Adipose tissue (tissue), 3 donors: Measurements from ENCODE around the gene PDE4DIP. TPM values are rescaled to one million over a fixed set of nuclear protein-coding genes. Genes with fewer than 3 reads are reported as not detected.
"Not testable (repeated sequence)": the region's sequence is repeated elsewhere in the genome, so short reads cannot be mapped to it uniquely, and the experiment has no call there.

Experiments
- H3K27ac ChIP-seq: one replicate; pipeline ENCODE4 v1.5.1; 2013; ENCODE audit warnings: low read depth, low read length
- WGBS, 3 donors: extraction: QIAGEN DNeasy Blood & Tissue Kit; methylation state at CpG; one replicate each; pipeline ENCODE4 v1.1.7; 2013; 5-methylcytosine and 5-hydroxymethylcytosine counted together
- polyA plus RNA-seq, 3 donors: library from polyadenylated mRNA; stranded (reverse); fragments of 200-250 nt; gene quantifications; one replicate each; pipeline ENCODE4 v1.2.3, GENCODE V29; 2013
- donor health status: healthy with polysubstance abuse.
- donor health status: Bipolar disorder and iron deficiency.
- donor health status: healthy.

PDE4DIP gene
- polyA plus RNA-seq, 3 donors = 11.7 to 37.3 (median 34.9) TPM

DNA sequence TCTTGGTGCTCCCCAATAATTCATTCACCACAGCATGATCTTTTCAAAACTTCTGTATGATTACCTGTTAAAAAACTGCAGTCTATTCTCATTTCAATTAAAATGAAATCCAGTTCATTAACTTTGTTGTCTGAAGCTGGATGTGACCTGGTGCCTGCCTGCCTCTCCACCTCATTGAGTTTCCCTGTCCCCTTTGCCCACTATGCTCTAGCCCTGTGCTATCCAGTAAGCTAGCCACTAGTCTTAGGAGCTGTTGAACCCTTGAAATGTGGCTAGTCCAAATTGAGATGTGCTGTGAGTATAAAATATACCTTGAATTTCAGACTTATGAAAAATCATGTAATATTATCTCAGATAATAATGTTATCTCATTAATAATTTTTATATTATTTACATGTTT, 114.1 kb downstream of the PDE4DIP start:
- not testable (repeated sequence) for H3K27ac ChIP-seq

GRCh38 chr1:148960212-148961000, 116.2 kb downstream of the PDE4DIP start:
- H3K27ac ChIP-seq = not testable (repeated sequence)
- 38 to 83% (median 41%) methylated on average over 1 of the region's 4 CpGs for WGBS, 3 donors

- WGBS, 3 donors = 69 to 94% (median 78%) methylated on average over 2 to 3 of the region's 6 CpGs
Measured at GRCh38 chr1:148962127-148962857, 118.1 kb downstream of the PDE4DIP start.

DNA sequence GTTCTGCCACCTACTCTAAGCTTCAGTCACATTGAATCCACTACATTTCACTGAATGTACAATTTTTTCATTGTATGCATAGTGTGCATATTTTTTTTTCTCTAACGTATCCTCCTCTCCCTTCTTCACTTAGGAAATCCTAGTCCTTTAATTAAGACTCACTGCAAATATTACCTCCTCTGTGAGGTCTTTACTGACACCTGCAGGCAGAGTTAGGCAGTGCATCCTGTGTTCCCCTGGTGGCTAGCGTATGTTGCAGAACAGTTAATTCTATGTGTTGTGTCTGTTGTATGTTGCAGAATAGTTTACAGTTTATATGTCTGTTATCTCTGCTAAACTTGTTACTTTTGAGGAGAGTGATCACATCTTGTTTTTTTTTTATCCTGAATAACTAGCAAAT, 121.9 kb downstream of the PDE4DIP start:
- 0% methylated on average over 1 of the region's 2 CpGs; no CpG with 5 or more reads in 1 of the 3 donors for WGBS, 3 donors

More at GRCh38 chr1:148962127-148962857, 118.1 kb downstream of the PDE4DIP start:
- not testable (repeated sequence) for H3K27ac ChIP-seq

GRCh38 chr1:148967580-148967979, 123.4 kb downstream of the PDE4DIP start:
- no CpG with 5 or more reads among the region's 2 CpGs for WGBS, 3 donors
- H3K27ac ChIP-seq = not testable (repeated sequence)

More for the DNA sequence above, 121.9 kb downstream of the PDE4DIP start:
- not testable (repeated sequence) for H3K27ac ChIP-seq

DNA sequence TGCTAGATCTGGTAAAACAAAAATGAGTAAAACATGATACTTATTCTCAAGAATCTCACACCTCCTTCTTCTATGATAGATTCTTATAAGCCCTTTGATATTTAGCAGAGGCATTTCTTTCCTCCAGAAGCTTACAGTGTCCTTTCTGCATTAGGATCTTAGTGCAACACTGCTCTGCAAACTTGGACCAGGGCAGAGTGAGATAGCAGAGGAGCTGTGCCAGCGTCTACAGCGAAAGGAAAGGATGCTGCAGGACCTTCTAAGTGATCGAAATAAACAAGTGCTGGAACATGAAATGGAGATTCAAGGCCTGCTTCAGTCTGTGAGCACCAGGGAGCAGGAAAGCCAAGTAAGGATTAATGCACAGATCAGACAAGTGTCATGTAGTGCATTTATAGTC, 124.5 kb downstream of the PDE4DIP start:
- H3K27ac ChIP-seq = not testable (repeated sequence)
- WGBS, 3 donors = 88 to 100% (median 94%) methylated on average over 3 of the region's 3 CpGs

DNA sequence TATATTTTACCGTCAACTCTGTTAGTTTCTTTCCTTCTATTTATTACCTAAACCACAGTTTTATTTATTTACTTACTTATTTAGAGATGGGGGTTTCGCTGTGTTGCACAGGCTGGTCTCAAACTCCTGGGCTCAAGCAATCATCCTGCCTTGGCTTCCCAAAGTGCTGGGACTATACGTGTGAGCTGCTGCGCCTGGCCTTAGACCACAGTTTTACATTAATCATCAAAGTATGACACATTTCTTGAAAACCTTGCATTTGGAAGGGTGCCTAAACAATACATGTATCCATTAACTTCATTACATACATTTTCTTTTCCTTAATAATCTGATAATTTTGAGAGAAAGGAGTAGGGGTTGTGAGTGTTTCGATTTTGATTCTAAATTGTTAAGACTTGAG, 124.9 kb downstream of the PDE4DIP start:
- WGBS, 3 donors = 71 to 95% (median 84%) methylated on average over 2 of the region's 5 CpGs
- H3K27ac ChIP-seq = not testable (repeated sequence)

DNA sequence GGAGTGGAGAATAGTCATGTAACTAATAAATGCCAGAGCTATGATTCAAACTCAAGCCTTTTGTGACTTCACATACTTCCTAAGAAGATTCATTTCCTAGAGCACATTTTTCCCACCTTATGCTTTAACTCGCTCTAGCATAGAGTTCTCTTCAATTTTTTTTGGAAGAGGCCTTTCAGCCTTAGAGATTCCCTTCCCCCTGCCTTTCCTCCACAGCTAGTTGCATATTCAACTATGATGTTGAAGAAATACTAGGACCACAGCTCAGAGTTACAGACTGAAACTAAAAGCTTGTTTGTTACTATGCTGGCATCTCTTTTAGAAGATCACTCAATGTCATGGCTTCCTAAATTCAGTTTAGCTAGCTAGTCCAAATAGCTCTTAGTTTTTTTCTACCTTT, 131.2 kb downstream of the PDE4DIP start:
- not testable (repeated sequence) for H3K27ac ChIP-seq
- WGBS, 3 donors = 80 to 85% (median 84%) methylated on average over 1 of the region's 1 CpG

GRCh38 chr1:148975866-148976537, 131.8 kb downstream of the PDE4DIP start:
- H3K27ac ChIP-seq = not testable (repeated sequence)
- 56 to 67% (median 67%) methylated on average over 1 of the region's 1 CpG for WGBS, 3 donors

DNA sequence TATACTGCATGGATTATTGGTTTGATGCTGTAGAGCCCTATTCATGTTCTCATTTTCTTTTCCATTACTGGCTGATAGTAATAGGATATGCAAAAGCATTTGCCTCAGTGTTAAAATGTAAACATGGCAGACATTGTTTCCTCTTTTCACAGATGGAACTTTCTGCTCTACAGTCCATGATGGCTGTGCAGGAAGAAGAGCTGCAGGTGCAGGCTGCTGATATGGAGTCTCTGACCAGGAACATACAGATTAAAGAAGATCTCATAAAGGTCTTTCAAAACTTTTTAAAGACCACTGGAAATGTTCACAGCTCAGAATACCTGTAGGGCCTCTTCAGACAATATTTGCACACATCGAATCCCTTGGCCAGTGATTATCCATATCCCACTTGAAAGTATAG, 133.6 kb downstream of the PDE4DIP start:
- H3K27ac ChIP-seq = not testable (repeated sequence)
- WGBS, 3 donors = 74 to 96% (median 83%) methylated on average over 1 of the region's 1 CpG

DNA sequence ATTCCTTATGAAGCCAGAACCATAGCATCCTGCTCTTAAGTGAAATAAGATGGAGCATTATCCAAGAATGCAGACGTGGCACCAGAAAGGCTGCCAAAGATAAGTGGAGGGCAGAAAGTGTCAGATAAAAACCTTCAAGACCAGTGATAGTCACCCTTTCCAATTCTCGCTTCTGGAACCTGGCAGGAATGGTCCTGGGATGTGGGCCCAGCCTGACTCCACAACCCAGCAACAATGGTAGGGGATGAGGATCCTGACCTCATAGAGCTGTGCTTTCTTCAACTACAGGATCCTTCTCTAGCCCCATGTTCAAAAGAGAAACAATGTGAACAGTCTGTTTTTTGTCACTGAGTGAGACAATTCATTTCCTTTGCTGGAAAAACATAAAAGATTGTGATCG, 145.2 kb downstream of the PDE4DIP start:
- WGBS, 3 donors = 67 to 71% (median 69%) methylated on average over 3 of the region's 3 CpGs

DNA sequence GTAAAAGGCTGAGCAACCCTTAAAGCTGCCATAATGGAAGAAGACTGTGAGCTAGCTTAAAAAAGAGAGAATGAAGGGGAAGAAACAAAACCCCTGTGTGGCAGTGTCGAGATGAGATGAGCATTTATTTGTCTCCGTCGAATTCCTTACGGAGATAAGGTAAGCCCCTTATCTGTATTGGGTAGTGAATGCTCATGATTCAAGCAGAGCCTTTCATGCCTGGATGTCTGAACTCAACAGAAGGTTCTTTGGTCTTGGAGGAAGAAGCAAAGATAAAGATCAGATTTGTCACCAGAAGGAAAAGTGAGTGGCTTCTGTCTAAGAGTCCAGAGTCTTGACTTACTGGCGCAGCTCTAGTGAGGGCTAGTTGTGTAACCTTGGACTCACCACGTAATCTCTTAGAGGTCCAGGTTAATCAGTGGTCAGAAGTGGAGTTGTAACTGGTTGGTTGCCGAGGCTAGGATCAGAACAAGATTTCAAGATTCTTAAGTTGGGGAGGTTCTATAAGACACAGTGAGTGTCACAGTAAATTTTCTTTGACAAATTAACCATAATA, 146.1 kb downstream of the PDE4DIP start:
- not testable (repeated sequence) for H3K27ac ChIP-seq
- WGBS, 3 donors = 34 to 83% (median 66%) methylated on average over 5 of the region's 7 CpGs

More for the DNA sequence above, 145.2 kb downstream of the PDE4DIP start:
- not testable (repeated sequence) for H3K27ac ChIP-seq

DNA sequence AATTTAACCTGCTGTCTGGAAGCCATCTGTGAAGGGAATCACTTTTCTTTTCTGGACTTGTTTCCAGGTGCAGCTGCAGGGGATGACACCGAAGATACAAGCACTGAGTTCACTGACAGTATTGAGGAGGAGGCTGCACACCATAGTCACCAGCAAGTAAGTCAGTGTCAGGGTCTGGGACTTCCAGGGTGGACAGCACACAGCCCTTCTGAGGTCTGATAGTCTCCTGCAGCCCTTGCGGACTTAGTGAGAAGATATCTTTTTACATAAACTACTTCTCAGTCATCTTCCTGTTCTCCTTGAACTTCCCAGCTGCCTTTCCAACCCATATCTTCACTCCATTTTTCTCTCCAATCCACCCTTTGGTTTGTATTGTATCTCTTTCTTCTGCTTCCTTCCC, 147.6 kb downstream of the PDE4DIP start:
- 87 to 100% (median 100%) methylated on average over 1 of the region's 2 CpGs for WGBS, 3 donors
- H3K27ac ChIP-seq = not testable (repeated sequence)

DNA sequence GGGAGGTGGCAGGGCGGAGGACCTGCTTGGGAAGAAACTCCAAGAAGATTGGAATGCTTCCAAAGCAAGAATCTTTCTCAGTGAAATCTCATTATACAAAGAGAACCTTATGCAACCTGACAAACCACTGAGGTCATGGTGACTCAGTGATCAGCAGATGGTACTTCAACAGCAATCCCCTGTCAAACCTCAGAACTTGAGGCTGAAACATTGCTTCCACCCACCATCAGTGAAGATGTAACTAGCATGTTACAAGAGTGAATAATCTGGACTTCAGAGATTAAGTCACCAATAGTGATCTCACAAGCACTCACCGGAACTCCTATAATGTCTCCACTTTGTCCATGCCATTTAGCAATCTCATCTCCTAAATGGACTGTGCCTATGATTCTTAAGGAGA, 148.1 kb downstream of the PDE4DIP start:
- not testable (repeated sequence) for H3K27ac ChIP-seq
- 67 to 85% (median 73%) methylated on average over 1 of the region's 2 CpGs for WGBS, 3 donors

GRCh38 chr1:148996449-148997224, 152.4 kb downstream of the PDE4DIP start:
- WGBS, 3 donors = 85 to 96% (median 92%) methylated on average over 4 of the region's 5 CpGs
- not testable (repeated sequence) for H3K27ac ChIP-seq

GRCh38 chr1:148997405-148997804, 153.2 kb downstream of the PDE4DIP start:
- 72 to 80% (median 75%) methylated on average over 2 of the region's 6 CpGs for WGBS, 3 donors
- H3K27ac ChIP-seq = not testable (repeated sequence)

DNA sequence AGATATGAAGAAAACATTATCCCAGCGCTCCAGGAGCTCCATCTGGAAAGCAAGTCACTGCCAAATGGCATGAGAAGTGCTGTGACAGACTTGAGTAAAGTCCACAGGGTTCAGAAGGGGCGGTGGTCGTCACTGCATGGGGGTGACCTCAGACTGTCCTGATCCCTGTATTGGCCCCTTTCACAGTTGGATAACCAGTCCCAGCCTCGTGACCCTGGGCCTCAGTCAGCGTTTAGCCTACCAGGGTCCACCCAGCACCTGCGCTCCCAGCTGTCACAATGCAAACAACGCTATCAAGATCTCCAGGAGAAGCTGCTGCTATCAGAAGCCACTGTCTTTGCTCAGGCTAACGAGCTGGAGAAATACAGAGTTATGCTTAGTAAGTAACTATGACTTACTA, 158.4 kb downstream of the PDE4DIP start:
- H3K27ac ChIP-seq = not testable (repeated sequence)
- WGBS, 3 donors = 63 to 100% (median 88%) methylated on average over 1 to 2 of the region's 8 CpGs

DNA sequence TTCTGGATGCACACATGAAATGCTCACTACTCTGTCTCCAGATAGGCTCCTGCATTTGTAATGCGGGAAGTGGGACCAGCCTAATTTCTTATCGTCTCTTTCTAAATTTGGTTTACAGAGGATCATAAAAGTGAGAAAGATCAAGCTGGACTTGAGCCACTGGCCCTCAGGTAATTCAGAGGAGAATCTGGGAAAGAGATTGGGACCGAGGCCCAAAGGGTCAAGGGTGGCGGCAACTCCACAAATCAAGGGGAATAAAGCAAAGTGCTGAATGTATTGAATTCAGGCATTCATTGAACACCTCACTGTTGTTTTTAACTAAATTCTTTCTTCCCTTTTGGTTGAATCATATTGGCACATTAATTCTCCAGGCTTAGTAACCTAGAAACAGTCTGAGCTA, 164.1 kb downstream of the PDE4DIP start:
- no CpG with 5 or more reads among the region's 4 CpGs for WGBS, 3 donors
- H3K27ac ChIP-seq = not testable (repeated sequence)
